HG03457 (cell line): ENCODE measurements around the gene RNF135.
"Not testable (repeated sequence)": the region's sequence is repeated elsewhere in the genome, so short reads cannot be mapped to it uniquely, and the experiment has no call there.

Experiments
- ATAC-seq: cut with Tn5 transposase; IDR thresholded peaks from one replicate; pipeline ENCODE4 v1.9.1; 2021; ENCODE audit warnings: moderate number of reproducible peaks; ENCODE audit not compliant: unreplicated experiment

Gene RNF135

GRCh38 chr17:30997842-30998241 is 27.0 kb downstream of the RNF135 start:
- ATAC-seq = no peak

- no peak for ATAC-seq
Measured at GRCh38 chr17:31002047-31002446, 31.2 kb downstream of the RNF135 start.

- no peak for ATAC-seq
Measured at GRCh38 chr17:31003225-31003866, 32.5 kb downstream of the RNF135 start.

- no peak for ATAC-seq
Measured at GRCh38 chr17:31004160-31004559, 33.3 kb downstream of the RNF135 start.

- ATAC-seq = no peak
Measured at GRCh38 chr17:31007695-31008373, 37.0 kb downstream of the RNF135 start.

GRCh38 chr17:31008374-31009041 is 37.7 kb downstream of the RNF135 start:
- no peak for ATAC-seq

- ATAC-seq = not testable (repeated sequence)
Measured at GRCh38 chr17:31009042-31009702, 38.3 kb downstream of the RNF135 start.

GRCh38 chr17:31010014-31010413 is 39.2 kb downstream of the RNF135 start:
- not testable (repeated sequence) for ATAC-seq

GRCh38 chr17:31013844-31014243 is 43.0 kb downstream of the RNF135 start:
- ATAC-seq = no peak

GRCh38 chr17:31015639-31016038 is 44.8 kb downstream of the RNF135 start:
- ATAC-seq = no peak

- no peak for ATAC-seq
Measured at GRCh38 chr17:31019004-31019403, 48.2 kb downstream of the RNF135 start.

GRCh38 chr17:31023171-31023570 is 52.3 kb downstream of the RNF135 start:
- not testable (repeated sequence) for ATAC-seq

- no peak for ATAC-seq
Measured at GRCh38 chr17:31031841-31032240, 61.0 kb downstream of the RNF135 start.

- not testable (repeated sequence) for ATAC-seq
Measured at GRCh38 chr17:31035611-31036010, 64.8 kb downstream of the RNF135 start.

- ATAC-seq = not testable (repeated sequence)
Measured at GRCh38 chr17:31040837-31041236, 70.0 kb downstream of the RNF135 start.

- ATAC-seq = not testable (repeated sequence)
Measured at GRCh38 chr17:31042378-31042777, 71.5 kb downstream of the RNF135 start.

GRCh38 chr17:31046856-31047425 is 76.1 kb downstream of the RNF135 start:
- not testable (repeated sequence) for ATAC-seq

GRCh38 chr17:31048142-31048541 is 77.3 kb downstream of the RNF135 start:
- ATAC-seq = no peak

- ATAC-seq = no peak
Measured at GRCh38 chr17:31048780-31049179, 77.9 kb downstream of the RNF135 start.
